Smooth muscle cell (in vitro differentiated cells): ENCODE results near the gene REEP2. TPM values are rescaled to one million over a fixed set of nuclear protein-coding genes. Genes with fewer than 3 reads are reported as not detected.

Experiments
- DNase-seq: peaks from one replicate; lab custom pipeline; 2025; ENCODE audit not compliant: unreplicated experiment; lab: John Stamatoyannopoulos, UW
- H2AFZ ChIP-seq: fragments of 200-600 bp; sonication (generic); 2 replicates; pipeline ENCODE4 v1.6.0; 2016; ENCODE audit warnings: antibody characterized with exemption, low read depth, mild to moderate bottlenecking
- H3F3A ChIP-seq: fragments of 200-600 bp; sonication (generic); 2 replicates; pipeline ENCODE4 v1.6.0; 2017; ENCODE audit warnings: antibody characterized with exemption, low read depth
- H3K27ac ChIP-seq: fragments of 200-600 bp; sonication (generic); 2 replicates; pipeline ENCODE4 v1.5.1; 2016; ENCODE audit warnings: low read depth, mild to moderate bottlenecking
- H3K27me3 ChIP-seq: fragments of 200-600 bp; sonication (generic); 2 replicates; pipeline ENCODE4 v1.6.1; 2016; ENCODE audit warnings: low read depth, mild to moderate bottlenecking
- H3K36me3 ChIP-seq: fragments of 200-600 bp; sonication (generic); 2 replicates; pipeline ENCODE4 v1.5.1; 2016; ENCODE audit warnings: low read depth
- H3K4me1 ChIP-seq: fragments of 200-600 bp; sonication (generic); 2 replicates; pipeline ENCODE4 v1.5.1; 2016; ENCODE audit warnings: low read depth
- H3K4me2 ChIP-seq: fragments of 200-600 bp; sonication (generic); 2 replicates; pipeline ENCODE4 v1.6.0; 2016; ENCODE audit warnings: mild to moderate bottlenecking
- H3K4me3 ChIP-seq: fragments of 200-600 bp; sonication (generic); 2 replicates; pipeline ENCODE4 v1.5.1; 2016; ENCODE audit warnings: mild to moderate bottlenecking
- H3K79me2 ChIP-seq: fragments of 200-600 bp; sonication (generic); 2 replicates; pipeline ENCODE4 v1.6.0; 2016; ENCODE audit warnings: low read depth, mild to moderate bottlenecking
- H3K9ac ChIP-seq: fragments of 200-600 bp; sonication (generic); 2 replicates; pipeline ENCODE4 v1.6.0; 2016; ENCODE audit warnings: low read depth
- H3K9me3 ChIP-seq: fragments of 200-600 bp; sonication (generic); replicated peaks from 2 replicates; pipeline ENCODE4 v1.5.1; 2016; ENCODE audit warnings: low read depth
- H4K20me1 ChIP-seq: fragments of 200-600 bp; sonication (generic); 2 replicates; pipeline ENCODE4 v1.6.0; 2016; ENCODE audit warnings: low read depth
- CTCF ChIP-seq: fragments of 200-600 bp; sonication (generic); IDR thresholded peaks from 2 replicates; pipeline ENCODE4 v1.5.1; 2017; ENCODE audit warnings: borderline replicate concordance, mild to moderate bottlenecking, antibody characterized with exemption; ENCODE audit not compliant: insufficient read depth, poor library complexity, severe bottlenecking
- WGBS: methylation state at CpG from one replicate; pipeline ENCODE4 v1.1.7; 2016; ENCODE audit warnings: low lambda C conversion rate; 5-methylcytosine and 5-hydroxymethylcytosine counted together
- polyA plus RNA-seq: library from polyadenylated mRNA; unstranded; fragments of >200 nt; fragmentation: Nextera tagmentation; extraction: Ambion mirVana; gene quantifications from 2 replicates; pipeline ENCODE4 v1.2.1, GENCODE V29; 2016
- total RNA-seq: library from RNA; depleted of rRNA; stranded (reverse); fragments of >200 nt; gene quantifications from 2 replicates; pipeline ENCODE4 v1.2.3, GENCODE V29; 2014

The REEP2 gene
- total and polyA plus RNA-seq, 2 experiments from 2014 or later, result 4.0 to 5.4 TPM

DNA sequence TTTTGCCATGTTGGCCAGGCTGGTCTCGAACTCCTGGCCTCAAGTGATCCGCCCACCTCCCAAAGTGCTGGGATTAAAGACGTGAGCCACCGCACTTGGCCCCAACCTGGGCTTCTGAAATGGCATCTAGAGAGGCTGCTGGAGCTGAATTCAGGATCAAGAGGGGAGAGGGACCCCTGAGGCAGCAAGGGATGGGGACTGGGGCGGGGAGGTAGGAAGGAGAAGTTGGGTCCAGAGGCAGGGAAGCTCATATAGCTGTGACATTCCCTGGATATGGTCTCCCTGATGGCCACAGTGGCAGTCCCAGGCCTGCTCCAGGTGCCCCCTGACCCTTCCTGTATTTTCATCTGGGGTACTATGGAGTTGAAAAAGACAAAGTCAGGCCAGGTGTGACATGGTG lies 12.1 kb downstream of the REEP2 start:
- Histone ChIP-seq H3K27me3 (no peaks in the 10 kb centered on the region), H3K9ac (no peak overlapping the region), H3K79me2 (no peaks in the 10 kb centered on the region), H3F3A (no peaks in the 10 kb centered on the region), H2AFZ (no peak overlapping the region), H3K4me2 (no peak overlapping the region), H3K9me3 (no peaks in the 10 kb centered on the region), H3K4me1 (no peaks in the 10 kb centered on the region), H3K4me3 (no peak overlapping the region), H4K20me1 (no peaks in the 10 kb centered on the region), H3K27ac (no peak overlapping the region), H3K36me3 (no peaks in the 10 kb centered on the region)
- no peak for DNase-seq
- 94% methylated on average over 5 of the region's 5 CpGs for WGBS
- no peak for TF ChIP-seq CTCF

GRCh38 chr5:138452720-138453119 lies 13.9 kb downstream of the REEP2 start:
- WGBS, result 97% methylated on average over 6 of the region's 6 CpGs
- Histone ChIP-seq H3K4me3 (no peak overlapping the region), H3K4me2 (no peak overlapping the region), H3K27ac (no peak overlapping the region), H3K36me3 (no peaks in the 10 kb centered on the region), H3K9ac (no peak overlapping the region), H3K4me1 (no peaks in the 10 kb centered on the region), H3F3A (no peaks in the 10 kb centered on the region), H2AFZ (no peak overlapping the region), H3K9me3 (no peaks in the 10 kb centered on the region), H4K20me1 (no peaks in the 10 kb centered on the region), H3K79me2 (no peaks in the 10 kb centered on the region), H3K27me3 (no peaks in the 10 kb centered on the region)
- no peak for TF ChIP-seq CTCF
- DNase-seq, result no peak

- Histone ChIP-seq H3F3A (no peaks in the 10 kb centered on the region), H3K9ac (no peak overlapping the region), H3K36me3 (no peaks in the 10 kb centered on the region), H3K4me3 (no peak overlapping the region), H3K79me2 (no peaks in the 10 kb centered on the region), H3K27ac (no peak overlapping the region), H3K9me3 (no peaks in the 10 kb centered on the region), H3K4me1 (no peaks in the 10 kb centered on the region), H2AFZ (no peak overlapping the region), H4K20me1 (no peaks in the 10 kb centered on the region), H3K27me3 (no peaks in the 10 kb centered on the region), H3K4me2 (no peak overlapping the region)
- WGBS, result 92% methylated on average over 13 of the region's 13 CpGs
- DNase-seq, result no peak
- no peak for TF ChIP-seq CTCF
Observed at GRCh38 chr5:138453590-138453989, 14.7 kb downstream of the REEP2 start.

GRCh38 chr5:138454121-138454520 lies 15.3 kb downstream of the REEP2 start:
- WGBS, result 93% methylated on average over 8 of the region's 8 CpGs
- no peaks in the 10 kb centered on the region for H3K36me3 ChIP-seq
- no peak overlapping the region for H3K4me2 ChIP-seq
- DNase-seq, result no peak
- H3K79me2 ChIP-seq, result no peaks in the 10 kb centered on the region
- no peak overlapping the region for H3K4me3 ChIP-seq
- H3K4me1 ChIP-seq, result no peaks in the 10 kb centered on the region
- H3K9ac ChIP-seq, result no peak overlapping the region
- H3K9me3 ChIP-seq, result no peaks in the 10 kb centered on the region
- no peaks in the 10 kb centered on the region for H3F3A ChIP-seq
- TF ChIP-seq CTCF, result no peak
- H2AFZ ChIP-seq, result no peak overlapping the region
- H4K20me1 ChIP-seq, result no peaks in the 10 kb centered on the region
- no peak overlapping the region for H3K27ac ChIP-seq
- no peaks in the 10 kb centered on the region for H3K27me3 ChIP-seq
